Measurements from ENCODE around the gene DLGAP4.

- TF ChIP-seq SREBF2 (IDR thresholded peaks at IDR 0.05) = no peak
- TF ChIP-seq CTCF (IDR thresholded peaks at IDR 0.05) = no peak
- TF ChIP-seq POLR2A (IDR thresholded peaks at IDR 0.05; ENCODE audit: low read length) = no peak
- TF ChIP-seq CHD2 (IDR thresholded peaks at IDR 0.05; ENCODE audit: low read length, partially characterized antibody) = no peak
- TF ChIP-seq MAX (IDR thresholded peaks at IDR 0.05) = no peak
- TF ChIP-seq REST (IDR thresholded peaks at IDR 0.05) = no peak
- TF ChIP-seq, protein P1, sequence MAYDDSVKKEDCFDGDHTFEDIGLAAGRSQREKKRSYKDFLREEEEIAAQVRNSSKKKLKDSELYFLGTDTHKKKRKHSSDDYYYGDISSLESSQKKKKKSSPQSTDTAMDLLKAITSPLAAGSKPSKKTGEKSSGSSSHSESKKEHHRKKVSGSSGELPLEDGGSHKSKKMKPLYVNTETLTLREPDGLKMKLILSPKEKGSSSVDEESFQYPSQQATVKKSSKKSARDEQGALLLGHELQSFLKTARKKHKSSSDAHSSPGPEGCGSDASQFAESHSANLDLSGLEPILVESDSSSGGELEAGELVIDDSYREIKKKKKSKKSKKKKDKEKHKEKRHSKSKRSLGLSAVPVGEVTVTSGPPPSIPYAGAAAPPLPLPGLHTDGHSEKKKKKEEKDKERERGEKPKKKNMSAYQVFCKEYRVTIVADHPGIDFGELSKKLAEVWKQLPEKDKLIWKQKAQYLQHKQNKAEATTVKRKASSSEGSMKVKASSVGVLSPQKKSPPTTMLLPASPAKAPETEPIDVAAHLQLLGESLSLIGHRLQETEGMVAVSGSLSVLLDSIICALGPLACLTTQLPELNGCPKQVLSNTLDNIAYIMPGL (CRISPR knock-in tag; IDR thresholded peaks at IDR 0.05; ENCODE audit: borderline replicate concordance) = no peak
- TF ChIP-seq CBX2 (IDR thresholded peaks at IDR 0.05; ENCODE audit: borderline replicate concordance, low read depth) = no peak
- no peak for TF ChIP-seq NR3C1 (IDR thresholded peaks at IDR 0.05)
- no peak for TF ChIP-seq ZSCAN20 (CRISPR knock-in tag; IDR thresholded peaks at IDR 0.05)
- no peak for TF ChIP-seq BHLHE40 (IDR thresholded peaks at IDR 0.05; ENCODE audit: low read depth, low read length)
Observed at GRCh38 chr20:36320261-36320897, 14.2 kb downstream of the DLGAP4 start.
